HepG2 (cell line): ENCODE results near the gene ZFAND6. TPM values are rescaled to one million over a fixed set of nuclear protein-coding genes. Genes with fewer than 3 reads are reported as not detected.

Source experiments
- CBX5 ChIP-seq: sonication (generic); formaldehyde crosslinking; IDR thresholded peaks from 2 replicates; pipeline ENCODE4 v1.4.0; 2020; ENCODE audit warnings: missing genetic modification reagents, borderline replicate concordance
- MEIS1 ChIP-seq: sonication (generic); formaldehyde crosslinking; IDR thresholded peaks from 2 replicates; pipeline ENCODE4 v1.9.0; 2021; ENCODE audit warnings: mild to moderate bottlenecking, missing genetic modification reagents, moderate library complexity, borderline replicate concordance
- POLR2AphosphoS5 ChIP-seq: IDR thresholded peaks from 2 replicates; pipeline ENCODE4 v1.6.1; 2012; ENCODE audit warnings: low read depth, low read length
- XBP1 ChIP-seq: sonication (generic); formaldehyde crosslinking; IDR thresholded peaks from 2 replicates; pipeline ENCODE4 v1.5.0; 2020; ENCODE audit warnings: missing genetic modification reagents
- ZNF30 ChIP-seq: sonication (generic); formaldehyde crosslinking; IDR thresholded peaks from 2 replicates; pipeline ENCODE4 v1.5.0; 2020; ENCODE audit warnings: mild to moderate bottlenecking, missing genetic modification reagents
- ZNF432 ChIP-seq: sonication (generic); formaldehyde crosslinking; IDR thresholded peaks from 2 replicates; pipeline ENCODE4 v1.5.0; 2020; ENCODE audit warnings: missing genetic modification reagents, mild to moderate bottlenecking, borderline replicate concordance
- ZNF501 ChIP-seq: sonication (generic); formaldehyde crosslinking; IDR thresholded peaks from 2 replicates; pipeline ENCODE4 v1.5.1; 2020; ENCODE audit warnings: mild to moderate bottlenecking, moderate library complexity, missing genetic modification reagents
- ZNF598 ChIP-seq: sonication (generic); formaldehyde crosslinking; IDR thresholded peaks from 2 replicates; pipeline ENCODE4 v1.5.1; 2020; ENCODE audit warnings: mild to moderate bottlenecking, missing genetic modification reagents, borderline replicate concordance
- ZNF772 ChIP-seq: sonication (generic); formaldehyde crosslinking; IDR thresholded peaks from 2 replicates; pipeline ENCODE4 v1.5.0; 2020; ENCODE audit warnings: mild to moderate bottlenecking, missing genetic modification reagents
- polyA plus RNA-seq, 8 experiments: library from polyadenylated mRNA; depleted of rRNA in 3 of 8; stranded (reverse) in 7 of 8; unstranded in 1 of 8; fragments of >200 nt; fragmentation: Illumina TruSeq in 4 of 8; extraction: Trizol in 4 of 8; gene quantifications; 2 replicates each; pipeline versions ENCODE4 v1.2.1 to v1.2.3, GENCODE V29; 2011 to 2016; ENCODE audit warnings: low read depth in 4 of 8, missing spikeins in 1 of 8, mixed read lengths in 1 of 8; ENCODE audit not compliant: insufficient read depth in 1 of 8
- total RNA-seq, 5 experiments: library from RNA; depleted of rRNA; stranded (reverse); fragments of >200 nt; fragmentation: Illumina TruSeq; extraction: Trizol; gene quantifications; 2 replicates each; pipeline ENCODE4 v1.2.3, GENCODE V29; 2016; ENCODE audit warnings: low read depth in 1 of 5
- TF ChIP-seq, protein P1 (sequence below), 2 experiments: fragments of 450-650 bp in 1 of 2; sonication (generic) in 1 of 2; formaldehyde crosslinking in 1 of 2; IDR thresholded peaks; 2 replicates each; pipeline versions ENCODE4 v1.6.1 to v1.8.0; 2016 to 2022; ENCODE audit warnings: antibody characterized with exemption in 1 of 2, mild to moderate bottlenecking in 1 of 2, missing genetic modification reagents in 1 of 2
- TF ChIP-seq, protein P2 (sequence below): sonication (generic); formaldehyde crosslinking; IDR thresholded peaks from 2 replicates; pipeline ENCODE4 v1.9.0; 2021; ENCODE audit warnings: missing genetic modification reagents, mild to moderate bottlenecking, borderline replicate concordance
- TF ChIP-seq, protein P3 (sequence below): sonication (generic); formaldehyde crosslinking; IDR thresholded peaks from 2 replicates; pipeline ENCODE4 v1.4.0; 2020; ENCODE audit warnings: missing genetic modification reagents
- TF ChIP-seq, protein P4 (sequence below): sonication (generic); formaldehyde crosslinking; IDR thresholded peaks from 2 replicates; pipeline ENCODE4 v1.5.0; 2020; ENCODE audit warnings: mild to moderate bottlenecking, missing genetic modification reagents, borderline replicate concordance

ZFAND6 gene
- total and polyA plus RNA-seq, 2 of the 13 experiments (the other 11 are each of a cell fraction or from before 2014, with no cell fraction given) = 84.2 to 115 TPM

DNA sequence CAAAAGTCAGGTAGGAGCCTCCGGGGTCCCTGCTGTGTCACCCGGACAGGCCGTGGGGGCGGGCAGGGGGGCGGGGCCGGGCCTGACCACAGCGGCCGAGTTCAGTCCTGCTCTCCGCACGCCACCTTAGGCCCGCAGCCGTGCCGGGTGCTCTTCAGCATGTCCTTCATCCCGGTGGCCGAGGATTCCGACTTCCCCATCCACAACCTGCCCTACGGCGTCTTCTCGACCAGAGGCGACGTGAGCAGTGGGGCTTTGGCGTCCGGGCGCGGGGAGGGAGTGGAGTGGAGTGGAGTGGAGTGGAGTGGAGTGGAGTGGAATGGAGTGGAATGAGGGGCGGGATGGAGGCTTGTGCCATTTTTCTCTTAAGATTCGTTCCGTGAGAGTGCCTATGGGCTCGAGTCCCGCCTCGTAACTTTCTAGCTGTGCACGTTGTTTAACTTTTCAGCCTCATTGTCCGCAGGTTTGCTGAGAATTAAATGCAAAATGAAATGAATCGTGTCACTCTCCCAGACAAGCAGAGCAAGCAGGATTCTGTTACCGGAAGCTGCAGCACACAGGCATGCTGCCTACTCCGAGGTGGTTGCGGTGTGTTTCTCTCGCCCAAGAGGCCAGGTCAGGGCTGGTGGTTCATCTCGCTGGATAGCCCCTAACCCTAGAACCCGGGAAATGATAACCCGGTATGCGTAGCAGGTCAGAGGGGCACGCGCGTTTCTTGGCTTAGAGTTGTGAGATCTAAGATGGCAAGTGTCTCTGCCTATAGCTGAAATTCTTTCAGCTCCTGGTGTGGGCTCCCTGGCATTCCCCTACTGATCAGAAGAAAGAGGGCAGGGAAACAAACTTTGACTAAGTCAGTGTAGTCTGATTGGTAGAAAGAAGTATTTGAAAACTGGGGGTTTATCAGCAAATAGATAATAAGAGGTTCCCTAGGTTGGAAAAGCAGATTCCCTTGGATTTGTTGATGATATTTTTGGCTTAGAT, 93.7 kb downstream of the ZFAND6 start, which contains the start of gene FAH (continued):
- TF ChIP-seq, protein P1, sequence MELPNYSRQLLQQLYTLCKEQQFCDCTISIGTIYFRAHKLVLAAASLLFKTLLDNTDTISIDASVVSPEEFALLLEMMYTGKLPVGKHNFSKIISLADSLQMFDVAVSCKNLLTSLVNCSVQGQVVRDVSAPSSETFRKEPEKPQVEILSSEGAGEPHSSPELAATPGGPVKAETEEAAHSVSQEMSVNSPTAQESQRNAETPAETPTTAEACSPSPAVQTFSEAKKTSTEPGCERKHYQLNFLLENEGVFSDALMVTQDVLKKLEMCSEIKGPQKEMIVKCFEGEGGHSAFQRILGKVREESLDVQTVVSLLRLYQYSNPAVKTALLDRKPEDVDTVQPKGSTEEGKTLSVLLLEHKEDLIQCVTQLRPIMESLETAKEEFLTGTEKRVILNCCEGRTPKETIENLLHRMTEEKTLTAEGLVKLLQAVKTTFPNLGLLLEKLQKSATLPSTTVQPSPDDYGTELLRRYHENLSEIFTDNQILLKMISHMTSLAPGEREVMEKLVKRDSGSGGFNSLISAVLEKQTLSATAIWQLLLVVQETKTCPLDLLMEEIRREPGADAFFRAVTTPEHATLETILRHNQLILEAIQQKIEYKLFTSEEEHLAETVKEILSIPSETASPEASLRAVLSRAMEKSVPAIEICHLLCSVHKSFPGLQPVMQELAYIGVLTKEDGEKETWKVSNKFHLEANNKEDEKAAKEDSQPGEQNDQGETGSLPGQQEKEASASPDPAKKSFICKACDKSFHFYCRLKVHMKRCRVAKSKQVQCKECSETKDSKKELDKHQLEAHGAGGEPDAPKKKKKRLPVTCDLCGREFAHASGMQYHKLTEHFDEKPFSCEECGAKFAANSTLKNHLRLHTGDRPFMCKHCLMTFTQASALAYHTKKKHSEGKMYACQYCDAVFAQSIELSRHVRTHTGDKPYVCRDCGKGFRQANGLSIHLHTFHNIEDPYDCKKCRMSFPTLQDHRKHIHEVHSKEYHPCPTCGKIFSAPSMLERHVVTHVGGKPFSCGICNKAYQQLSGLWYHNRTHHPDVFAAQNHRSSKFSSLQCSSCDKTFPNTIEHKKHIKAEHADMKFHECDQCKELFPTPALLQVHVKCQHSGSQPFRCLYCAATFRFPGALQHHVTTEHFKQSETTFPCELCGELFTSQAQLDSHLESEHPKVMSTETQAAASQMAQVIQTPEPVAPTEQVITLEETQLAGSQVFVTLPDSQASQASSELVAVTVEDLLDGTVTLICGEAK (IDR thresholded peaks at IDR 0.05) = no peak
- TF ChIP-seq, protein P1 (CRISPR knock-in tag; IDR thresholded peaks at IDR 0.05) = peak; percentile 43; the same call in 1 of the 2 replicates
- 0 out of 2 replicates have a peak, but pooled peaks have one; percentile 9 for TF ChIP-seq MEIS1 (CRISPR knock-in tag)
- TF ChIP-seq, protein P2, sequence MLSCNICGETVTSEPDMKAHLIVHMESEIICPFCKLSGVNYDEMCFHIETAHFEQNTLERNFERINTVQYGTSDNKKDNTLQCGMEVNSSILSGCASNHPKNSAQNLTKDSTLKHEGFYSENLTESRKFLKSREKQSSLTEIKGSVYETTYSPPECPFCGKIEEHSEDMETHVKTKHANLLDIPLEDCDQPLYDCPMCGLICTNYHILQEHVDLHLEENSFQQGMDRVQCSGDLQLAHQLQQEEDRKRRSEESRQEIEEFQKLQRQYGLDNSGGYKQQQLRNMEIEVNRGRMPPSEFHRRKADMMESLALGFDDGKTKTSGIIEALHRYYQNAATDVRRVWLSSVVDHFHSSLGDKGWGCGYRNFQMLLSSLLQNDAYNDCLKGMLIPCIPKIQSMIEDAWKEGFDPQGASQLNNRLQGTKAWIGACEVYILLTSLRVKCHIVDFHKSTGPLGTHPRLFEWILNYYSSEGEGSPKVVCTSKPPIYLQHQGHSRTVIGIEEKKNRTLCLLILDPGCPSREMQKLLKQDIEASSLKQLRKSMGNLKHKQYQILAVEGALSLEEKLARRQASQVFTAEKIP = no peak
- 0 out of 2 replicates have a peak, but pooled peaks have one; percentile 40 for TF ChIP-seq ZNF30
- TF ChIP-seq, protein P3, sequence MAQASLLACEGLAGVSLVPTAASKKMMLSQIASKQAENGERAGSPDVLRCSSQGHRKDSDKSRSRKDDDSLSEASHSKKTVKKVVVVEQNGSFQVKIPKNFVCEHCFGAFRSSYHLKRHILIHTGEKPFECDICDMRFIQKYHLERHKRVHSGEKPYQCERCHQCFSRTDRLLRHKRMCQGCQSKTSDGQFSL = no peak
- TF ChIP-seq XBP1 (CRISPR knock-in tag) = no peak
- peak; percentile 89; the same call in 1 of the 2 replicates for TF ChIP-seq ZNF598 (CRISPR knock-in tag)
- TF ChIP-seq ZNF501 (CRISPR knock-in tag) = peak; percentile 42; the same call in 1 of the 2 replicates
- TF ChIP-seq POLR2AphosphoS5 = peak; percentile 70
- TF ChIP-seq CBX5 (CRISPR knock-in tag) = no peak
- TF ChIP-seq ZNF432 (CRISPR knock-in tag) = no peak
- peak; percentile 31; the same call in 1 of the 2 replicates for TF ChIP-seq ZNF772 (CRISPR knock-in tag)
- TF ChIP-seq, protein P4, sequence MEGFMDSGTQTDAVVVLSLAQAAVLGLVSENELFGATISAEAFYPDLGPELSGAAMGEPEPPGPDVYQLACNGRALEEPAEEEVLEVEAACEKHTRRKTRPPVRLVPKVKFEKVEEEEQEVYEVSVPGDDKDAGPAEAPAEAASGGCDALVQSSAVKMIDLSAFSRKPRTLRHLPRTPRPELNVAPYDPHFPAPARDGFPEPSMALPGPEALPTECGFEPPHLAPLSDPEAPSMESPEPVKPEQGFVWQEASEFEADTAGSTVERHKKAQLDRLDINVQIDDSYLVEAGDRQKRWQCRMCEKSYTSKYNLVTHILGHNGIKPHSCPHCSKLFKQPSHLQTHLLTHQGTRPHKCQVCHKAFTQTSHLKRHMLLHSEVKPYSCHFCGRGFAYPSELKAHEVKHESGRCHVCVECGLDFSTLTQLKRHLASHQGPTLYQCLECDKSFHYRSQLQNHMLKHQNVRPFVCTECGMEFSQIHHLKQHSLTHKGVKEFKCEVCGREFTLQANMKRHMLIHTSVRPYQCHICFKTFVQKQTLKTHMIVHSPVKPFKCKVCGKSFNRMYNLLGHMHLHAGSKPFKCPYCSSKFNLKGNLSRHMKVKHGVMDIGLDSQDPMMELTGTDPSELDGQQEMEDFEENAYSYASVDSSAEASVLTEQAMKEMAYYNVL (CRISPR knock-in tag) = peak; percentile 76
